GM23338 (cell line): ENCODE measurements around the gene LRRC2. TPM values are rescaled to one million over a fixed set of nuclear protein-coding genes. Genes with fewer than 3 reads are reported as not detected.

Experiments
- ATAC-seq: fragments of 200-7000 bp; cut with Tn5 transposase; 3 replicates; pipeline ENCODE4 v1.9.1; 2020
- DNase-seq: peaks from one replicate; pipeline ENCODE4 v3.0.0-alpha.2; 2015; ENCODE audit warnings: low spot score
- H2AFZ ChIP-seq: fragments of 200-600 bp; sonication (generic); 2 replicates; pipeline ENCODE4 v1.8.0; 2016; ENCODE audit warnings: antibody characterized with exemption, mild to moderate bottlenecking, moderate library complexity
- H3F3A ChIP-seq: fragments of 200-600 bp; sonication (generic); replicated peaks from 2 replicates; pipeline ENCODE4 v1.8.0; 2017; ENCODE audit warnings: antibody characterized with exemption, mixed run types, low read depth
- H3K27ac ChIP-seq: fragments of 200-600 bp; sonication (generic); 2 replicates; pipeline ENCODE4 v1.6.1; 2016; ENCODE audit warnings: low read depth
- H3K27me3 ChIP-seq: fragments of 200-600 bp; sonication (generic); 2 replicates; pipeline ENCODE4 v1.8.0; 2016; ENCODE audit warnings: mild to moderate bottlenecking, mixed run types, moderate library complexity; ENCODE audit not compliant: insufficient read depth
- H3K36me3 ChIP-seq: fragments of 200-600 bp; sonication (generic); 2 replicates; pipeline ENCODE4 v1.8.0; 2016; ENCODE audit warnings: mild to moderate bottlenecking; ENCODE audit not compliant: insufficient read depth
- H3K4me1 ChIP-seq: fragments of 200-600 bp; sonication (generic); 2 replicates; pipeline ENCODE4 v1.8.0; 2016; ENCODE audit warnings: mild to moderate bottlenecking, moderate library complexity; ENCODE audit not compliant: insufficient read depth
- H3K4me2 ChIP-seq: fragments of 200-600 bp; sonication (generic); 2 replicates; pipeline ENCODE4 v1.7.1; 2017; ENCODE audit warnings: mixed run types
- H3K4me3 ChIP-seq: fragments of 200-600 bp; sonication (generic); 2 replicates; pipeline ENCODE4 v1.6.1; 2016; ENCODE audit warnings: mixed run types
- H3K79me2 ChIP-seq: fragments of 200-600 bp; sonication (generic); replicated peaks from 2 replicates; pipeline ENCODE4 v1.8.0; 2017; ENCODE audit warnings: mild to moderate bottlenecking; ENCODE audit not compliant: insufficient read depth
- H3K9me2 ChIP-seq: fragments of 200-600 bp; sonication (generic); 2 replicates; pipeline ENCODE4 v1.8.0; 2017; ENCODE audit not compliant: insufficient read depth
- H4K20me1 ChIP-seq: fragments of 200-600 bp; sonication (generic); replicated peaks from 2 replicates; pipeline ENCODE4 v1.8.0; 2017; ENCODE audit warnings: mild to moderate bottlenecking; ENCODE audit not compliant: insufficient read depth
- H3K27ac Mint-ChIP-seq: 2 replicates; pipeline ENCODE4 v1.8.0; 2020; ENCODE audit warnings: inconsistent platforms, mild to moderate bottlenecking, moderate library complexity, mixed read lengths
- H3K27me3 Mint-ChIP-seq: 3 replicates; pipeline ENCODE4 v1.8.0; 2022; ENCODE audit warnings: low read depth, mild to moderate bottlenecking, moderate library complexity, mixed read lengths, inconsistent platforms; ENCODE audit not compliant: insufficient read depth, poor library complexity
- H3K36me3 Mint-ChIP-seq: 3 replicates; pipeline ENCODE4 v1.8.0; 2021; ENCODE audit warnings: low read depth, mild to moderate bottlenecking, inconsistent platforms, moderate library complexity, mixed read lengths
- H3K4me1 Mint-ChIP-seq: 3 replicates; pipeline ENCODE4 v1.8.0; 2020; ENCODE audit warnings: mild to moderate bottlenecking, inconsistent platforms, mixed read lengths
- H3K4me3 Mint-ChIP-seq: 3 replicates; pipeline ENCODE4 v1.8.0; 2021; ENCODE audit warnings: moderate library complexity, mild to moderate bottlenecking, inconsistent platforms, mixed read lengths
- H3K9me3 Mint-ChIP-seq: 3 replicates; pipeline ENCODE4 v1.8.0; 2020; ENCODE audit warnings: moderate library complexity, mild to moderate bottlenecking, inconsistent platforms, mixed read lengths
- CREB1 ChIP-seq: fragments of 250-450 bp; sonication (Bioruptor Pico); IDR thresholded peaks from 2 replicates; pipeline ENCODE4 v1.5.0; 2020; ENCODE audit warnings: low read depth, mild to moderate bottlenecking, moderate library complexity
- EZH2 ChIP-seq: fragments of 200-600 bp; sonication (generic); IDR thresholded peaks from one replicate; pipeline ENCODE4 v1.8.0; 2017; ENCODE audit warnings: antibody characterized with exemption, mild to moderate bottlenecking, low read depth; ENCODE audit not compliant: unreplicated experiment
- EZH2phosphoT487 ChIP-seq: fragments of 200-600 bp; sonication (generic); IDR thresholded peaks from one replicate; pipeline ENCODE4 v1.8.1; 2018; ENCODE audit warnings: antibody characterized with exemption; ENCODE audit not compliant: unreplicated experiment
- JUNB ChIP-seq: IDR thresholded peaks from one replicate; pipeline ENCODE4 v1.6.1; 2016; ENCODE audit warnings: antibody characterized with exemption; ENCODE audit not compliant: unreplicated experiment
- NANOG ChIP-seq: IDR thresholded peaks from 2 replicates; pipeline ENCODE4 v1.6.1; 2016; ENCODE audit warnings: antibody characterized with exemption, borderline replicate concordance
- POLR2AphosphoS5 ChIP-seq: IDR thresholded peaks from 2 replicates; pipeline ENCODE4 v1.6.1; 2016; ENCODE audit warnings: antibody characterized with exemption, low read depth
- STAT1 ChIP-seq: IDR thresholded peaks from one replicate; pipeline ENCODE4 v1.6.1; 2016; ENCODE audit warnings: antibody characterized with exemption; ENCODE audit not compliant: unreplicated experiment
- ZNF114 ChIP-seq: fragments of 250-450 bp; sonication (Bioruptor Pico); IDR thresholded peaks from 2 replicates; pipeline ENCODE4 v1.5.0; 2020; ENCODE audit warnings: mild to moderate bottlenecking, moderate library complexity
- ZNF331 ChIP-seq: fragments of 250-450 bp; sonication (Bioruptor Pico); IDR thresholded peaks from 2 replicates; pipeline ENCODE4 v1.5.0; 2020; ENCODE audit warnings: low read depth, mild to moderate bottlenecking, moderate library complexity
- polyA plus RNA-seq: library from polyadenylated mRNA; unstranded; fragments of >200 nt; fragmentation: Nextera tagmentation; extraction: Ambion mirVana; gene quantifications from 2 replicates; pipeline ENCODE4 v1.2.1, GENCODE V29; 2016
- total RNA-seq: library from RNA; depleted of rRNA; stranded (reverse); fragments of >200 nt; shearing (Covaris generic); gene quantifications from 2 replicates; pipeline ENCODE4 v1.2.3, GENCODE V29; 2014
- TF ChIP-seq, protein P1 (sequence below), 2 experiments: fragments of 200-600 bp in 1 of 2; sonication (generic) in 1 of 2; conservative IDR thresholded peaks; 2 replicates each; pipeline versions ENCODE4 v1.5.1 to v1.6.1; 2016 to 2017; ENCODE audit warnings: antibody characterized with exemption in 2 of 2, low read depth in 2 of 2, mild to moderate bottlenecking in 2 of 2, moderate library complexity in 1 of 2
- TF ChIP-seq, protein P2 (sequence below): IDR thresholded peaks from 2 replicates; pipeline ENCODE4 v1.6.1; 2016; ENCODE audit warnings: antibody characterized with exemption
- TF ChIP-seq, protein P3 (sequence below): IDR thresholded peaks from one replicate; pipeline ENCODE4 v1.6.1; 2018; ENCODE audit warnings: antibody characterized with exemption; ENCODE audit not compliant: unreplicated experiment
- TF ChIP-seq, protein P4 (sequence below): fragments of 250-450 bp; sonication (Bioruptor Pico); IDR thresholded peaks from 2 replicates; pipeline ENCODE4 v1.5.0; 2020; ENCODE audit warnings: mild to moderate bottlenecking, moderate library complexity

Gene LRRC2
- total and polyA plus RNA-seq, 2 experiments from 2014 or later, result 6.5 to 7.1 TPM

DNA sequence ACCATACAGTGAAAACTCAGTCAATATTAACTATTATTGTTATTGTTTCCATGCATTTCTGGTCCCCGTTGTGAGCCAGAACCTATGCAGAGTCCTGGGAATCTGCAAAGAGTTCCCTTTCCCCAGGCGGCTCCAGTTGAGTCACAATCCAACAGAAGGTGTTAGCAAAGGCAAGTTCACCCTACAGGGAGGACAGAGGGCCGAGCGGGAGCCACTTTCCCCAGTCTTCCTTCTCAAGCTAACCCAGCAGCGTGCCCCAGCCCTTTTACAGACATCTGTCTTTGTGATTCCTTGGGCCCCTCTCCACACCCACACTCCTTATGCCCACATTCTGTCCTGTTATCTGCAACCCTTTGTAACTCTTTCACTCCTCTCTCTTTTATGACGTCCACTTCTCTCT is 88.3 kb downstream of the LRRC2 start:
- H3K9me2 ChIP-seq, result peaks cover 8% of the 10 kb centered on the region; the same call in 1 of the 2 replicates
- H3K36me3 ChIP-seq, result peaks cover 2% of the 10 kb centered on the region; the same call in 1 of the 2 replicates
- no peaks in the 10 kb centered on the region for H3K4me1 ChIP-seq
- ATAC-seq (no peak), DNase-seq (no peak)
- 0 out of 2 replicates have a peak overlapping the region, but pooled peaks have one; percentile 10 for H2AFZ ChIP-seq
- no peaks in the 10 kb centered on the region for H3K79me2 ChIP-seq
- no peaks in the 10 kb centered on the region for H4K20me1 ChIP-seq
- no peak overlapping the region for H3K4me3 ChIP-seq
- peaks cover 12% of the 10 kb centered on the region; the same call in 2 of the 3 replicates for H3K9me3 Mint-ChIP-seq
- TF ChIP-seq, protein P1, sequence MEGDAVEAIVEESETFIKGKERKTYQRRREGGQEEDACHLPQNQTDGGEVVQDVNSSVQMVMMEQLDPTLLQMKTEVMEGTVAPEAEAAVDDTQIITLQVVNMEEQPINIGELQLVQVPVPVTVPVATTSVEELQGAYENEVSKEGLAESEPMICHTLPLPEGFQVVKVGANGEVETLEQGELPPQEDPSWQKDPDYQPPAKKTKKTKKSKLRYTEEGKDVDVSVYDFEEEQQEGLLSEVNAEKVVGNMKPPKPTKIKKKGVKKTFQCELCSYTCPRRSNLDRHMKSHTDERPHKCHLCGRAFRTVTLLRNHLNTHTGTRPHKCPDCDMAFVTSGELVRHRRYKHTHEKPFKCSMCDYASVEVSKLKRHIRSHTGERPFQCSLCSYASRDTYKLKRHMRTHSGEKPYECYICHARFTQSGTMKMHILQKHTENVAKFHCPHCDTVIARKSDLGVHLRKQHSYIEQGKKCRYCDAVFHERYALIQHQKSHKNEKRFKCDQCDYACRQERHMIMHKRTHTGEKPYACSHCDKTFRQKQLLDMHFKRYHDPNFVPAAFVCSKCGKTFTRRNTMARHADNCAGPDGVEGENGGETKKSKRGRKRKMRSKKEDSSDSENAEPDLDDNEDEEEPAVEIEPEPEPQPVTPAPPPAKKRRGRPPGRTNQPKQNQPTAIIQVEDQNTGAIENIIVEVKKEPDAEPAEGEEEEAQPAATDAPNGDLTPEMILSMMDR (conservative IDR thresholded peaks at IDR 0.05; ENCODE audit: low read depth in 2 of 2), result no peak
- TF ChIP-seq, protein P2, sequence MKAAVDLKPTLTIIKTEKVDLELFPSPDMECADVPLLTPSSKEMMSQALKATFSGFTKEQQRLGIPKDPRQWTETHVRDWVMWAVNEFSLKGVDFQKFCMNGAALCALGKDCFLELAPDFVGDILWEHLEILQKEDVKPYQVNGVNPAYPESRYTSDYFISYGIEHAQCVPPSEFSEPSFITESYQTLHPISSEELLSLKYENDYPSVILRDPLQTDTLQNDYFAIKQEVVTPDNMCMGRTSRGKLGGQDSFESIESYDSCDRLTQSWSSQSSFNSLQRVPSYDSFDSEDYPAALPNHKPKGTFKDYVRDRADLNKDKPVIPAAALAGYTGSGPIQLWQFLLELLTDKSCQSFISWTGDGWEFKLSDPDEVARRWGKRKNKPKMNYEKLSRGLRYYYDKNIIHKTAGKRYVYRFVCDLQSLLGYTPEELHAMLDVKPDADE, result no peak
- TF ChIP-seq, protein P3, sequence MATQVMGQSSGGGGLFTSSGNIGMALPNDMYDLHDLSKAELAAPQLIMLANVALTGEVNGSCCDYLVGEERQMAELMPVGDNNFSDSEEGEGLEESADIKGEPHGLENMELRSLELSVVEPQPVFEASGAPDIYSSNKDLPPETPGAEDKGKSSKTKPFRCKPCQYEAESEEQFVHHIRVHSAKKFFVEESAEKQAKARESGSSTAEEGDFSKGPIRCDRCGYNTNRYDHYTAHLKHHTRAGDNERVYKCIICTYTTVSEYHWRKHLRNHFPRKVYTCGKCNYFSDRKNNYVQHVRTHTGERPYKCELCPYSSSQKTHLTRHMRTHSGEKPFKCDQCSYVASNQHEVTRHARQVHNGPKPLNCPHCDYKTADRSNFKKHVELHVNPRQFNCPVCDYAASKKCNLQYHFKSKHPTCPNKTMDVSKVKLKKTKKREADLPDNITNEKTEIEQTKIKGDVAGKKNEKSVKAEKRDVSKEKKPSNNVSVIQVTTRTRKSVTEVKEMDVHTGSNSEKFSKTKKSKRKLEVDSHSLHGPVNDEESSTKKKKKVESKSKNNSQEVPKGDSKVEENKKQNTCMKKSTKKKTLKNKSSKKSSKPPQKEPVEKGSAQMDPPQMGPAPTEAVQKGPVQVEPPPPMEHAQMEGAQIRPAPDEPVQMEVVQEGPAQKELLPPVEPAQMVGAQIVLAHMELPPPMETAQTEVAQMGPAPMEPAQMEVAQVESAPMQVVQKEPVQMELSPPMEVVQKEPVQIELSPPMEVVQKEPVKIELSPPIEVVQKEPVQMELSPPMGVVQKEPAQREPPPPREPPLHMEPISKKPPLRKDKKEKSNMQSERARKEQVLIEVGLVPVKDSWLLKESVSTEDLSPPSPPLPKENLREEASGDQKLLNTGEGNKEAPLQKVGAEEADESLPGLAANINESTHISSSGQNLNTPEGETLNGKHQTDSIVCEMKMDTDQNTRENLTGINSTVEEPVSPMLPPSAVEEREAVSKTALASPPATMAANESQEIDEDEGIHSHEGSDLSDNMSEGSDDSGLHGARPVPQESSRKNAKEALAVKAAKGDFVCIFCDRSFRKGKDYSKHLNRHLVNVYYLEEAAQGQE, result no peak
- TF ChIP-seq NANOG, result no peak
- TF ChIP-seq, protein P4, sequence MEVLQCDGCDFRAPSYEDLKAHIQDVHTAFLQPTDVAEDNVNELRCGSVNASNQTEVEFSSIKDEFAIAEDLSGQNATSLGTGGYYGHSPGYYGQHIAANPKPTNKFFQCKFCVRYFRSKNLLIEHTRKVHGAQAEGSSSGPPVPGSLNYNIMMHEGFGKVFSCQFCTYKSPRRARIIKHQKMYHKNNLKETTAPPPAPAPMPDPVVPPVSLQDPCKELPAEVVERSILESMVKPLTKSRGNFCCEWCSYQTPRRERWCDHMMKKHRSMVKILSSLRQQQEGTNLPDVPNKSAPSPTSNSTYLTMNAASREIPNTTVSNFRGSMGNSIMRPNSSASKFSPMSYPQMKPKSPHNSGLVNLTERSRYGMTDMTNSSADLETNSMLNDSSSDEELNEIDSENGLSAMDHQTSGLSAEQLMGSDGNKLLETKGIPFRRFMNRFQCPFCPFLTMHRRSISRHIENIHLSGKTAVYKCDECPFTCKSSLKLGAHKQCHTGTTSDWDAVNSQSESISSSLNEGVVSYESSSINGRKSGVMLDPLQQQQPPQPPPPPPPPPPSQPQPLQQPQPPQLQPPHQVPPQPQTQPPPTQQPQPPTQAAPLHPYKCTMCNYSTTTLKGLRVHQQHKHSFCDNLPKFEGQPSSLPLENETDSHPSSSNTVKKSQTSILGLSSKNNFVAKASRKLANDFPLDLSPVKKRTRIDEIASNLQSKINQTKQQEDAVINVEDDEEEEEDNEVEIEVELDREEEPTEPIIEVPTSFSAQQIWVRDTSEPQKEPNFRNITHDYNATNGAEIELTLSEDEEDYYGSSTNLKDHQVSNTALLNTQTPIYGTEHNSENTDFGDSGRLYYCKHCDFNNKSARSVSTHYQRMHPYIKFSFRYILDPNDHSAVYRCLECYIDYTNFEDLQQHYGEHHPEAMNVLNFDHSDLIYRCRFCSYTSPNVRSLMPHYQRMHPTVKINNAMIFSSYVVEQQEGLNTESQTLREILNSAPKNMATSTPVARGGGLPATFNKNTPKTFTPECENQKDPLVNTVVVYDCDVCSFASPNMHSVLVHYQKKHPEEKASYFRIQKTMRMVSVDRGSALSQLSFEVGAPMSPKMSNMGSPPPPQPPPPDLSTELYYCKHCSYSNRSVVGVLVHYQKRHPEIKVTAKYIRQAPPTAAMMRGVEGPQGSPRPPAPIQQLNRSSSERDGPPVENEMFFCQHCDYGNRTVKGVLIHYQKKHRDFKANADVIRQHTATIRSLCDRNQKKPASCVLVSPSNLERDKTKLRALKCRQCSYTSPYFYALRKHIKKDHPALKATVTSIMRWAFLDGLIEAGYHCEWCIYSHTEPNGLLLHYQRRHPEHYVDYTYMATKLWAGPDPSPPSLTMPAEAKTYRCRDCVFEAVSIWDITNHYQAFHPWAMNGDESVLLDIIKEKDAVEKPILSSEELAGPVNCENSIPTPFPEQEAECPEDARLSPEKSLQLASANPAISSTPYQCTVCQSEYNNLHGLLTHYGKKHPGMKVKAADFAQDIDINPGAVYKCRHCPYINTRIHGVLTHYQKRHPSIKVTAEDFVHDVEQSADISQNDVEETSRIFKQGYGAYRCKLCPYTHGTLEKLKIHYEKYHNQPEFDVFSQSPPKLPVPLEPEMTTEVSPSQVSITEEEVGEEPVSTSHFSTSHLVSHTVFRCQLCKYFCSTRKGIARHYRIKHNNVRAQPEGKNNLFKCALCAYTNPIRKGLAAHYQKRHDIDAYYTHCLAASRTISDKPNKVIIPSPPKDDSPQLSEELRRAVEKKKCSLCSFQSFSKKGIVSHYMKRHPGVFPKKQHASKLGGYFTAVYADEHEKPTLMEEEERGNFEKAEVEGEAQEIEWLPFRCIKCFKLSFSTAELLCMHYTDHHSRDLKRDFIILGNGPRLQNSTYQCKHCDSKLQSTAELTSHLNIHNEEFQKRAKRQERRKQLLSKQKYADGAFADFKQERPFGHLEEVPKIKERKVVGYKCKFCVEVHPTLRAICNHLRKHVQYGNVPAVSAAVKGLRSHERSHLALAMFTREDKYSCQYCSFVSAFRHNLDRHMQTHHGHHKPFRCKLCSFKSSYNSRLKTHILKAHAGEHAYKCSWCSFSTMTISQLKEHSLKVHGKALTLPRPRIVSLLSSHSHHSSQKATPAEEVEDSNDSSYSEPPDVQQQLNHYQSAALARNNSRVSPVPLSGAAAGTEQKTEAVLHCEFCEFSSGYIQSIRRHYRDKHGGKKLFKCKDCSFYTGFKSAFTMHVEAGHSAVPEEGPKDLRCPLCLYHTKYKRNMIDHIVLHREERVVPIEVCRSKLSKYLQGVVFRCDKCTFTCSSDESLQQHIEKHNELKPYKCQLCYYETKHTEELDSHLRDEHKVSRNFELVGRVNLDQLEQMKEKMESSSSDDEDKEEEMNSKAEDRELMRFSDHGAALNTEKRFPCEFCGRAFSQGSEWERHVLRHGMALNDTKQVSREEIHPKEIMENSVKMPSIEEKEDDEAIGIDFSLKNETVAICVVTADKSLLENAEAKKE (CRISPR knock-in tag), result no peak
- no peak for TF ChIP-seq EZH2
- no peak for TF ChIP-seq ZNF331 (CRISPR knock-in tag)
- no peak for TF ChIP-seq EZH2phosphoT487
- no peak for TF ChIP-seq POLR2AphosphoS5
- TF ChIP-seq JUNB, result no peak
- TF ChIP-seq CREB1 (CRISPR knock-in tag), result no peak
- no peak for TF ChIP-seq ZNF114 (CRISPR knock-in tag)
- TF ChIP-seq STAT1, result no peak
- no peak overlapping the region for H3K4me3 Mint-ChIP-seq
- H3K27ac ChIP-seq, result no peak overlapping the region
- no peak overlapping the region for H3K4me2 ChIP-seq
- H3K36me3 Mint-ChIP-seq, result no peaks in the 10 kb centered on the region; the same call in 2 of the 3 replicates
- H3K27me3 ChIP-seq, result no peaks in the 10 kb centered on the region
- H3K27me3 Mint-ChIP-seq, result peaks cover 8% of the 10 kb centered on the region
- no peaks in the 10 kb centered on the region for H3F3A ChIP-seq
- no peak overlapping the region for H3K27ac Mint-ChIP-seq
- no peaks in the 10 kb centered on the region; the same call in 2 of the 3 replicates for H3K4me1 Mint-ChIP-seq
